Liver (tissue), 9 donors: ENCODE data around the gene CRADD. TPM values are rescaled to one million over a fixed set of nuclear protein-coding genes. Genes with fewer than 3 reads are reported as not detected.

ENCODE experiments used
- DNase-seq: peaks from one replicate; pipeline ENCODE4 v3.0.0-alpha.2; 2017; ENCODE audit warnings: low spot score
- H3K27ac ChIP-seq, 2 donors: one replicate each; pipeline ENCODE4 v1.7.0; 2013; ENCODE audit warnings: inconsistent platforms in 2 of 2, low read length in 2 of 2, control low read depth in 1 of 2, low read depth in 1 of 2, mild to moderate bottlenecking in 1 of 2
- H3K27me3 ChIP-seq, 4 donors: one replicate each; pipeline versions ENCODE4 v1.6.1 to v1.7.0; 2013; ENCODE audit warnings: low read length in 3 of 4, inconsistent platforms in 1 of 4, mild to moderate bottlenecking in 1 of 4, moderate library complexity in 1 of 4; ENCODE audit not compliant: control insufficient read depth in 4 of 4, insufficient read depth in 4 of 4
- H3K36me3 ChIP-seq, 4 donors: one replicate each; pipeline versions ENCODE4 v1.6.1 to v1.7.0; 2013; ENCODE audit warnings: low read length in 3 of 4, mild to moderate bottlenecking in 3 of 4, low read depth in 1 of 4, moderate library complexity in 1 of 4; ENCODE audit not compliant: control insufficient read depth in 4 of 4, insufficient read depth in 3 of 4
- H3K4me1 ChIP-seq, 4 donors: one replicate each; pipeline versions ENCODE4 v1.6.1 to v1.7.0; 2013; ENCODE audit warnings: low read length in 3 of 4, mild to moderate bottlenecking in 3 of 4, moderate library complexity in 1 of 4; ENCODE audit not compliant: control insufficient read depth in 4 of 4, insufficient read depth in 4 of 4
- H3K4me3 ChIP-seq, 3 donors: one replicate each; pipeline versions ENCODE4 v1.6.1 to v1.7.0; 2013; ENCODE audit warnings: low read length in 3 of 3, control low read depth in 1 of 3, low read depth in 1 of 3, mild to moderate bottlenecking in 1 of 3
- H3K9ac ChIP-seq, 2 donors: one replicate each; pipeline ENCODE4 v1.7.0; 2013; ENCODE audit warnings: low read length in 2 of 2, mild to moderate bottlenecking in 2 of 2, moderate library complexity in 2 of 2, control low read depth in 1 of 2, low read depth in 1 of 2
- H3K9me3 ChIP-seq, 4 donors: one replicate each; pipeline versions ENCODE4 v1.6.1 to v1.7.0; 2013; ENCODE audit warnings: low read length in 3 of 4; ENCODE audit not compliant: control insufficient read depth in 4 of 4
- EGR1 ChIP-seq, 2 donors: IDR thresholded peaks; 2 replicates each; pipeline ENCODE4 v1.6.1; 2016 to 2018; ENCODE audit warnings: antibody characterized with exemption in 2 of 2, low read depth in 2 of 2
- FOXA1 ChIP-seq: IDR thresholded peaks from 2 replicates; pipeline ENCODE4 v1.6.1; 2016; ENCODE audit warnings: antibody characterized with exemption
- FOXA2 ChIP-seq: IDR thresholded peaks from 2 replicates; pipeline ENCODE4 v1.6.1; 2016; ENCODE audit warnings: antibody characterized with exemption
- GABPA ChIP-seq, 2 donors: IDR thresholded peaks in 1 of 2; conservative IDR thresholded peaks in 1 of 2; 2 replicates each; pipeline ENCODE4 v1.6.1; 2016; ENCODE audit warnings: antibody characterized with exemption in 2 of 2, mild to moderate bottlenecking in 1 of 2, moderate library complexity in 1 of 2
- HNF4A ChIP-seq, 2 donors: conservative IDR thresholded peaks; 2 replicates each; pipeline ENCODE4 v1.6.1; 2016; ENCODE audit warnings: antibody characterized with exemption in 2 of 2, mild to moderate bottlenecking in 2 of 2
- HNF4G ChIP-seq: IDR thresholded peaks from 2 replicates; pipeline ENCODE4 v1.6.1; 2016; ENCODE audit warnings: antibody characterized with exemption
- JUND ChIP-seq, 2 donors: IDR thresholded peaks; 2 replicates each; pipeline ENCODE4 v1.6.1; 2016; ENCODE audit warnings: antibody characterized with exemption in 2 of 2
- NR2F2 ChIP-seq: IDR thresholded peaks from 2 replicates; pipeline ENCODE4 v1.6.1; 2016; ENCODE audit warnings: antibody characterized with exemption
- RAD21 ChIP-seq, 2 donors: IDR thresholded peaks; 2 replicates each; pipeline ENCODE4 v1.6.1; 2016; ENCODE audit warnings: antibody characterized with exemption in 2 of 2, mild to moderate bottlenecking in 2 of 2
- RXRA ChIP-seq, 2 donors: IDR thresholded peaks; 2 replicates each; pipeline ENCODE4 v1.6.1; 2017 to 2018; ENCODE audit warnings: antibody characterized with exemption in 2 of 2, mild to moderate bottlenecking in 1 of 2
- SP1 ChIP-seq: IDR thresholded peaks from 2 replicates; pipeline ENCODE4 v1.6.1; 2018; ENCODE audit warnings: antibody characterized with exemption, mild to moderate bottlenecking
- TAF1 ChIP-seq: conservative IDR thresholded peaks from 2 replicates; pipeline ENCODE4 v1.6.1; 2016; ENCODE audit warnings: antibody characterized with exemption, mild to moderate bottlenecking
- YY1 ChIP-seq: IDR thresholded peaks from 2 replicates; pipeline ENCODE4 v1.6.1; 2016; ENCODE audit warnings: antibody characterized with exemption, mild to moderate bottlenecking
- ZBTB33 ChIP-seq: IDR thresholded peaks from 2 replicates; pipeline ENCODE4 v1.6.1; 2016; ENCODE audit warnings: antibody characterized with exemption
- WGBS: extraction: QIAGEN DNeasy Blood & Tissue Kit; methylation state at CpG from one replicate; pipeline ENCODE4 v1.1.7; 2013; 5-methylcytosine and 5-hydroxymethylcytosine counted together
- polyA plus RNA-seq, 2 donors: library from polyadenylated mRNA; stranded (reverse) in 1 of 2; unstranded in 1 of 2; fragments of 200-250 nt in 1 of 2; fragments of >200 nt in 1 of 2; fragmentation: Nextera tagmentation in 1 of 2; extraction: Ambion mirVana in 1 of 2; gene quantifications; one replicate each; pipeline versions ENCODE4 v1.2.1 to v1.2.3, GENCODE V29; 2013 to 2015
- total RNA-seq, 2 donors: library from RNA; depleted of rRNA; stranded (reverse); fragments of >200 nt; gene quantifications; one replicate each; pipeline ENCODE4 v1.2.3, GENCODE V29; 2014
- TF ChIP-seq, protein P1 (sequence below): fragments of 150-350 bp; IDR thresholded peaks from 2 replicates; pipeline ENCODE4 v1.5.1; 2017; ENCODE audit warnings: improper control_type of control experiment, low read depth, low read length; ENCODE audit not compliant: missing input control
- TF ChIP-seq, protein P2 (sequence below): IDR thresholded peaks from 2 replicates; pipeline ENCODE4 v1.6.1; 2016; ENCODE audit warnings: antibody characterized with exemption
- TF ChIP-seq, protein P3 (sequence below): IDR thresholded peaks from 2 replicates; pipeline ENCODE4 v1.6.1; 2016; ENCODE audit warnings: antibody characterized with exemption
- TF ChIP-seq, protein P4 (sequence below): IDR thresholded peaks from 2 replicates; pipeline ENCODE4 v1.6.1; 2016; ENCODE audit warnings: antibody characterized with exemption, mild to moderate bottlenecking
- donor health status: healthy.
- donor health status: healthy.
- donor health status: healthy.
- donor health status: healthy.
- donor health status: healthy.

The CRADD gene
- total and polyA plus RNA-seq, 4 donors = 19.4 to 48.9 (median 29.6) TPM

GRCh38 chr12:93642751-93643150 is 34.4 kb upstream of the CRADD start:
- no peak overlapping the region for H3K9ac ChIP-seq
- DNase-seq = no peak
- H3K9me3 ChIP-seq = no peaks in the 10 kb centered on the region
- TF ChIP-seq SP1 = no peak
- no peak for TF ChIP-seq HNF4G
- TF ChIP-seq, protein P1, sequence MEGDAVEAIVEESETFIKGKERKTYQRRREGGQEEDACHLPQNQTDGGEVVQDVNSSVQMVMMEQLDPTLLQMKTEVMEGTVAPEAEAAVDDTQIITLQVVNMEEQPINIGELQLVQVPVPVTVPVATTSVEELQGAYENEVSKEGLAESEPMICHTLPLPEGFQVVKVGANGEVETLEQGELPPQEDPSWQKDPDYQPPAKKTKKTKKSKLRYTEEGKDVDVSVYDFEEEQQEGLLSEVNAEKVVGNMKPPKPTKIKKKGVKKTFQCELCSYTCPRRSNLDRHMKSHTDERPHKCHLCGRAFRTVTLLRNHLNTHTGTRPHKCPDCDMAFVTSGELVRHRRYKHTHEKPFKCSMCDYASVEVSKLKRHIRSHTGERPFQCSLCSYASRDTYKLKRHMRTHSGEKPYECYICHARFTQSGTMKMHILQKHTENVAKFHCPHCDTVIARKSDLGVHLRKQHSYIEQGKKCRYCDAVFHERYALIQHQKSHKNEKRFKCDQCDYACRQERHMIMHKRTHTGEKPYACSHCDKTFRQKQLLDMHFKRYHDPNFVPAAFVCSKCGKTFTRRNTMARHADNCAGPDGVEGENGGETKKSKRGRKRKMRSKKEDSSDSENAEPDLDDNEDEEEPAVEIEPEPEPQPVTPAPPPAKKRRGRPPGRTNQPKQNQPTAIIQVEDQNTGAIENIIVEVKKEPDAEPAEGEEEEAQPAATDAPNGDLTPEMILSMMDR = no peak
- TF ChIP-seq FOXA1 = no peak
- TF ChIP-seq, protein P2, sequence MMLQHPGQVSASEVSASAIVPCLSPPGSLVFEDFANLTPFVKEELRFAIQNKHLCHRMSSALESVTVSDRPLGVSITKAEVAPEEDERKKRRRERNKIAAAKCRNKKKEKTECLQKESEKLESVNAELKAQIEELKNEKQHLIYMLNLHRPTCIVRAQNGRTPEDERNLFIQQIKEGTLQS = no peak
- no peak for TF ChIP-seq EGR1 (IDR thresholded peaks at IDR 0.05; ENCODE audit: low read depth in 2 of 2)
- TF ChIP-seq, protein P3, sequence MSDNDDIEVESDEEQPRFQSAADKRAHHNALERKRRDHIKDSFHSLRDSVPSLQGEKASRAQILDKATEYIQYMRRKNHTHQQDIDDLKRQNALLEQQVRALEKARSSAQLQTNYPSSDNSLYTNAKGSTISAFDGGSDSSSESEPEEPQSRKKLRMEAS = no peak
- TF ChIP-seq FOXA2 = no peak
- TF ChIP-seq TAF1 = no peak
- no peak for TF ChIP-seq RAD21 (IDR thresholded peaks at IDR 0.05)
- TF ChIP-seq RXRA (IDR thresholded peaks at IDR 0.05) = no peak
- TF ChIP-seq HNF4A (conservative IDR thresholded peaks at IDR 0.05) = no peak
- no peak for TF ChIP-seq ZBTB33
- TF ChIP-seq YY1 = no peak
- no peak for TF ChIP-seq JUND (IDR thresholded peaks at IDR 0.05)
- no peak for TF ChIP-seq GABPA (IDR thresholded peaks at IDR 0.05 in 1 of 2, conservative IDR thresholded peaks at IDR 0.05 in 1 of 2)
- H3K27ac ChIP-seq = no peak overlapping the region
- no peak overlapping the region for H3K4me3 ChIP-seq
- 97% methylated on average over 1 of the region's 1 CpG for WGBS
- no peaks in the 10 kb centered on the region for H3K27me3 ChIP-seq
- no peaks in the 10 kb centered on the region for H3K36me3 ChIP-seq
- H3K4me1 ChIP-seq = no peaks in the 10 kb centered on the region

GRCh38 chr12:93645702-93646101 is 31.5 kb upstream of the CRADD start:
- no peaks in the 10 kb centered on the region for H3K4me1 ChIP-seq
- no peaks in the 10 kb centered on the region for H3K9me3 ChIP-seq
- no peaks in the 10 kb centered on the region for H3K27me3 ChIP-seq
- 94% methylated on average over 1 of the region's 1 CpG for WGBS
- H3K27ac ChIP-seq = no peak overlapping the region
- no peak overlapping the region for H3K9ac ChIP-seq
- no peak for DNase-seq
- no peak for TF ChIP-seq FOXA1
- TF ChIP-seq ZBTB33 = no peak
- TF ChIP-seq HNF4G = no peak
- TF ChIP-seq, protein P1 = no peak
- no peak for TF ChIP-seq SP1
- TF ChIP-seq YY1 = no peak
- TF ChIP-seq RAD21 (IDR thresholded peaks at IDR 0.05) = no peak
- no peak for TF ChIP-seq RXRA (IDR thresholded peaks at IDR 0.05)
- TF ChIP-seq FOXA2 = no peak
- TF ChIP-seq, protein P2 = no peak
- no peak for TF ChIP-seq NR2F2
- TF ChIP-seq, protein P3 = no peak
- no peak for TF ChIP-seq HNF4A (conservative IDR thresholded peaks at IDR 0.05)
- no peak for TF ChIP-seq TAF1
- TF ChIP-seq, protein P4, sequence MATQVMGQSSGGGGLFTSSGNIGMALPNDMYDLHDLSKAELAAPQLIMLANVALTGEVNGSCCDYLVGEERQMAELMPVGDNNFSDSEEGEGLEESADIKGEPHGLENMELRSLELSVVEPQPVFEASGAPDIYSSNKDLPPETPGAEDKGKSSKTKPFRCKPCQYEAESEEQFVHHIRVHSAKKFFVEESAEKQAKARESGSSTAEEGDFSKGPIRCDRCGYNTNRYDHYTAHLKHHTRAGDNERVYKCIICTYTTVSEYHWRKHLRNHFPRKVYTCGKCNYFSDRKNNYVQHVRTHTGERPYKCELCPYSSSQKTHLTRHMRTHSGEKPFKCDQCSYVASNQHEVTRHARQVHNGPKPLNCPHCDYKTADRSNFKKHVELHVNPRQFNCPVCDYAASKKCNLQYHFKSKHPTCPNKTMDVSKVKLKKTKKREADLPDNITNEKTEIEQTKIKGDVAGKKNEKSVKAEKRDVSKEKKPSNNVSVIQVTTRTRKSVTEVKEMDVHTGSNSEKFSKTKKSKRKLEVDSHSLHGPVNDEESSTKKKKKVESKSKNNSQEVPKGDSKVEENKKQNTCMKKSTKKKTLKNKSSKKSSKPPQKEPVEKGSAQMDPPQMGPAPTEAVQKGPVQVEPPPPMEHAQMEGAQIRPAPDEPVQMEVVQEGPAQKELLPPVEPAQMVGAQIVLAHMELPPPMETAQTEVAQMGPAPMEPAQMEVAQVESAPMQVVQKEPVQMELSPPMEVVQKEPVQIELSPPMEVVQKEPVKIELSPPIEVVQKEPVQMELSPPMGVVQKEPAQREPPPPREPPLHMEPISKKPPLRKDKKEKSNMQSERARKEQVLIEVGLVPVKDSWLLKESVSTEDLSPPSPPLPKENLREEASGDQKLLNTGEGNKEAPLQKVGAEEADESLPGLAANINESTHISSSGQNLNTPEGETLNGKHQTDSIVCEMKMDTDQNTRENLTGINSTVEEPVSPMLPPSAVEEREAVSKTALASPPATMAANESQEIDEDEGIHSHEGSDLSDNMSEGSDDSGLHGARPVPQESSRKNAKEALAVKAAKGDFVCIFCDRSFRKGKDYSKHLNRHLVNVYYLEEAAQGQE = no peak
- TF ChIP-seq EGR1 (IDR thresholded peaks at IDR 0.05; ENCODE audit: low read depth in 2 of 2) = no peak
- TF ChIP-seq GABPA (IDR thresholded peaks at IDR 0.05 in 1 of 2, conservative IDR thresholded peaks at IDR 0.05 in 1 of 2) = no peak
- no peak for TF ChIP-seq JUND (IDR thresholded peaks at IDR 0.05)
- H3K4me3 ChIP-seq = no peak overlapping the region
- no peaks in the 10 kb centered on the region for H3K36me3 ChIP-seq
